ENCODE measurements around the gene CHPF.

- TF ChIP-seq CTCF (IDR thresholded peaks at IDR 0.05) (no peak), POLR2A (IDR thresholded peaks at IDR 0.05) (no peak)
Measured at GRCh38 chr2:219538504-219538951, 5.1 kb downstream of the CHPF start.
